ENCODE measurements around the gene IL9. TPM values are rescaled to one million over a fixed set of nuclear protein-coding genes. Genes with fewer than 3 reads are reported as not detected.

Gene IL9
- total RNA-seq, 1 donor from 2014 or later, result not detected

DNA sequence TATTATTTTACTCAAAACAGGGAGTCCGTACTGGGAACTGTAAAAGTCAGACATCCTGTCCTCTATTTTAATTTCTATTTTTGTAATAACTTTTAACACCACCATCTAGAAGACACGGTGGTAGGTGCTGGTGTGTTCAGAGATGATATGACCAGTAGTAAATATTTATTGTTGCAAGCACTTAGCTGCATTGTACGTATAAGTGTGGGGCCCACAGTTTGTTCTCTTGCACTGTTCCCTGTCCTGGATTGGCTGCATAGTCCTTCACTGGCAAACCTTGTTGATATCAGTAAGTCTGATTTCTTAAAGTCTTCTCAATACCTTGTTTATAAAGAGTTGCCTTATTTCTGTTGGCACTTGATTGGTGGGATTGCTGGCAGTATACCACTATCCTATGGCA, 24.6 kb upstream of the IL9 start:
- DNase-seq (no peak), ATAC-seq (no peak)
- intact Hi-C loops (cut with DNase I), result no loop called here
- peaks cover 13% of the 10 kb centered on the region for H3K27me3 ChIP-seq
- no peak overlapping the region for H3K4me3 ChIP-seq
- no peak overlapping the region for H3K27ac ChIP-seq
- TF ChIP-seq CTCF (IDR thresholded peaks at IDR 0.05), result no peak
- H3K36me3 ChIP-seq, result no peaks in the 10 kb centered on the region
- no peaks in the 10 kb centered on the region for H3K9me3 ChIP-seq
- no peaks in the 10 kb centered on the region for H3K4me1 ChIP-seq

DNA sequence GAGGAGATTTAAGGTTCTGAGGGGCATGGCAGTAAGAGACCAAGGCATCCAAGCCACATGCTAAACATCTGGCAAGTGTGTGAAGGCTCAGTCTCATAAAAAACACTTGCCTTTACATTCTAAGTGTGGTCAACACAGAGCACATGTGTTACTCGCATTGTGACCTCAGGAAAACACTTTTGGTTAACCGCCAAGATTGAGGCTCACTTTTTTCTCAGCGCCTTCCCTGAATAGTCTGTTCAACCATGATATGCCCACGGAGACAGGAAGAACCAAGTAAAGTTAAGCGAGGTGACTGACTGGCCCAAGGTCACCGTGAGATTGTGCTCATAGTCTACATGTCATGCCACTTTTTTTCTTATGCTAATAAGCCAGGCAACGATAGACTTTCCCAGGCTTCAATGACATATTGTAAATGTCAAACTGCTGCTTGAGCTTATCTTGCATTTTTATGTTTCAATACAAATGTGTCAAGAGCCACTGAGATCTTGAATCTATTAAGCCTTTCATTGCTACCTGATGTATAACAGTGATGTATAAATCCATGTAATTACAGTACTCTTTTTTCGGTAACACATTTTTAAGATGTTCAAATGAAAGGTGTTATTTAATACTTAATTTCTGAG, 21.1 kb upstream of the IL9 start:
- H3K9me3 ChIP-seq, result no peaks in the 10 kb centered on the region
- no peaks in the 10 kb centered on the region for H3K36me3 ChIP-seq
- H3K27ac ChIP-seq, result no peak overlapping the region
- intact Hi-C loops (cut with DNase I), result no loop called here
- DNase-seq, result no peak
- H3K4me3 ChIP-seq, result no peak overlapping the region
- no peaks in the 10 kb centered on the region for H3K4me1 ChIP-seq
- H3K27me3 ChIP-seq, result peaks cover 7% of the 10 kb centered on the region
- no peak for ATAC-seq
- no peak for TF ChIP-seq CTCF (IDR thresholded peaks at IDR 0.05)

DNA sequence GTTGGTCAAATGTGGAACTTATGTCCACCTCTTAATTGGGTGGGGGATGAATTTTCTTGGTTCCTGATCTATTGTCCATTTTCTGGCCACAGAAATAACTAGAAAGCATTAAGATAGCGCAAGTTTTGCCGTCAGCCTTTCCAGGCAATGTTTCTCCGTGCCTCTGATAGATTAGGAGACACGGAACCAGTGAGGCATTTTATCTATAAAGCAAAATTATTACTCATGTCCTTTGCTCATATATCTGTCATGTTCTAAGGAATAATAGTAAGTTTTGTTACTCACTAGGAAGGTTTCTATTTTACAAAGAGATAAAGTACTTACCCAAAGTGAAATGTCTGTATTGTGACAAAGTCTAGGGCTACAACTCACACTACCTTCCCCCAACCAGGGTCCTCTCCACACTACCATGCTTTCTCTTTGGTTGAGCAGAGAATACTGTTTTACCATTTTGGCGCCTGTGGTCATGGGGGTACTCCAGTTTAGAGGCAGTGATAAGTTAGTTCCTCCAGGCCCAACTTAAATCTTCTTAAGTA, 19.9 kb upstream of the IL9 start:
- intact Hi-C loops (cut with DNase I), result no loop called here
- Histone ChIP-seq H3K9me3 (no peaks in the 10 kb centered on the region), H3K27ac (no peak overlapping the region), H3K4me3 (no peak overlapping the region), H3K4me1 (no peaks in the 10 kb centered on the region), H3K36me3 (no peaks in the 10 kb centered on the region), H3K27me3 (peaks cover 12% of the 10 kb centered on the region)
- DNase-seq (no peak), ATAC-seq (no peak)
- no peak for TF ChIP-seq CTCF (IDR thresholded peaks at IDR 0.05)

DNA sequence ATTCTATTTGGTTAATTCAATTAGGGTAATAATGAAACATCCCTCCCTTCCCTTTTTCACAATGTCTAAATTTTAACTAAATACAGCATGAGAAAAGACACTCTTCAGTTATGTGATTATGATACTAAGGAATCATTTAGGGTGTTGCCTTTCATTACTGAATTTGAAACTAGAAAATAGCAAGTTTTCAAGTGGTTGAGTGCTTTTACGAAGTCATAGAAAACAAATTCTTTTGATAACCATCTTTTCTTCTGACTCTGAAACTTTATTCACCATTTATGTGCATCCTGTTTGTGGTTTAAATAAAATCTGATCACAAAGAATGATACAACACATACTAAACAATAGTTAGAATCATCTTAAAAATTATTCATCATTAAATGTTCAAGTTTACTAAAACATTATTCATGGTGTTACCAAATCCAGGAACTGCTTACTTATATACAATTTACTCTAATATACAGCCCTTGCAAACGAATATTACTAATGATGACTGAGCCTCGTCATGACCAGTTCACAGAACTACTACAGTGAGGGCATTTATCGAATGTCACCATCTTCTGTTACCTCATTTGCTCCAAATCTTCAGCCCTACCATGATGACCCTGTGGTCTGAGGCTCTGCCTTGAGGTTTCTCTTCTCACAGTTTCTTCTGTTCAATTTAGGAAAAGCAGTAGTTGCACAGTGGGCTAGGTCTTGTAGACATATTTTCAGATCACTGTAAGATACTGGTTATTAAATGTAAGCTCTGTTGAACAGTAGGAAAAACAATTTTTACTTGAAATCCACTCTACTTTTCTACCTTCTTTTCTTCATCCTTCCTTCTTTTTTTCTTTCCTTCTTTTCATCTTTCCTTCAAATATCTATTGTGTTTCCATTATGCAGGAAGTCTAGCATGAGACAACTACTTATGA, 18.3 kb upstream of the IL9 start:
- no peaks in the 10 kb centered on the region for H3K36me3 ChIP-seq
- no peaks in the 10 kb centered on the region for H3K4me1 ChIP-seq
- H3K27ac ChIP-seq, result no peak overlapping the region
- H3K4me3 ChIP-seq, result no peak overlapping the region
- H3K27me3 ChIP-seq, result peaks cover 18% of the 10 kb centered on the region
- H3K9me3 ChIP-seq, result no peaks in the 10 kb centered on the region
- no peak for ATAC-seq
- TF ChIP-seq CTCF (IDR thresholded peaks at IDR 0.05), result no peak
- no peak for DNase-seq
- intact Hi-C loops (cut with DNase I), result no loop called here

DNA sequence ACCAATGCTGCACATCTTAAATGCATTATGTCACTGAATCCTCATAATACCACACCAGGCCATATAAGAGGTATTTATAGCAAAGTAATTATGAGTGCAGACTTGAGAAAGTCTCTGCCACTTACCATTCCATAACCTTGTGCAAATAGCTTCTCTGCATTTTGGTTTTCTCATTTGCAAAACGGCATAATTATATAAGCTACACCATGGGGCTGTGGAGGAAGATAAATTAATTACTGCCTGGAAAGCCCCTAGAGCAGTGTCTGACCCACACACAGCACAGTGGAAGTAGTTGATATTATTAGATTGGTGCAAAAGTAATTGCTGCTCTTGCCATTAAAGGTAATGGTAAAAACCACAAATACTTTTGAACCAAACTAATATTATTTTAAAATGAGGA, 9.5 kb upstream of the IL9 start:
- DNase-seq (no peak), ATAC-seq (no peak)
- intact Hi-C loops (cut with DNase I), result no loop called here
- H3K4me3 ChIP-seq, result no peak overlapping the region
- peaks cover 8% of the 10 kb centered on the region for H3K27me3 ChIP-seq
- H3K4me1 ChIP-seq, result no peaks in the 10 kb centered on the region
- no peaks in the 10 kb centered on the region for H3K36me3 ChIP-seq
- H3K9me3 ChIP-seq, result no peaks in the 10 kb centered on the region
- H3K27ac ChIP-seq, result no peak overlapping the region
- no peak for TF ChIP-seq CTCF (IDR thresholded peaks at IDR 0.05)
